ENCODE results near the gene FBXW2. TPM values are rescaled to one million over a fixed set of nuclear protein-coding genes. Genes with fewer than 3 reads are reported as not detected.

FBXW2 gene
- total RNA-seq, 1 experiment from 2014 or later, result 62.1 TPM

DNA sequence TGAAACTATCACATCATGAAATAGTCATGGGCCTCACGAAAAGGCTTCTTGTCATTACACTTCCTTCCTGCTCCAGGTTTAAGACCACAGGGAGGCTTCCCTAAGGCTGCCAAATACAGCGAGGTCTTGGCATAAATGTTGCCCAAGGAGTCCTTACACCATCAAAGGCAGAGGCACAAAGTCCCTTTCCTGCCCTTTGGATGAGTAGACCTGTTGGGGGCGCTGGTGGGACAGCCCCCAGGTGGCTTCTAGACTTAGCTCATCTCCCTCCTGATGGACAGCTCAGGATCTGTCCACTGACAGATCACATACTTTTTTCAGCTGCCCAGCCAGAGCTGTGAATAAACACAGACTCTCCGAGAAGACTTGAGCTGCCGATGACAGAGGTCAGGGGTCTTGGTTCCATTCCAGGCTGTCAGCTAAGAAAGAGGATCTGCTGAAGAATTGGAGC lies 63.4 kb downstream of the FBXW2 start:
- Histone ChIP-seq H3K79me2 (ENCODE audit: insufficient read depth, low read length) (no peaks in the 10 kb centered on the region), H3K27ac (ENCODE audit: insufficient read length, low read depth, low read length) (no peak overlapping the region), H2BK12ac (ENCODE audit: insufficient read length, low read depth, low read length) (no peak overlapping the region), H2AFZ (ENCODE audit: low read length) (no peak overlapping the region), H2BK5ac (ENCODE audit: insufficient read length, low read length) (no peak overlapping the region), H3K79me1 (ENCODE audit: insufficient read depth, low read depth, low read length, poor library complexity, severe bottlenecking) (no peaks in the 10 kb centered on the region), H3K4ac (ENCODE audit: low read depth, low read length) (no peak overlapping the region), H4K5ac (ENCODE audit: insufficient read length, low read depth, low read length) (no peak overlapping the region), H3K9me3 (ENCODE audit: control insufficient read depth, low read depth, low read length) (no peaks in the 10 kb centered on the region), H3K4me2 (ENCODE audit: insufficient read depth, insufficient read length, low read length) (no peak overlapping the region), H4K8ac (replicated peaks; ENCODE audit: insufficient read length, low read depth, low read length) (no peak overlapping the region), H2AK5ac (ENCODE audit: insufficient read length, low read length) (no peak overlapping the region), H3K14ac (ENCODE audit: insufficient read depth, low read length) (no peak overlapping the region), H3T11ph (ENCODE audit: low read length) (no peak overlapping the region), H2BK15ac (ENCODE audit: low read depth, low read length) (no peak overlapping the region), H3K18ac (ENCODE audit: insufficient read length, low read depth, low read length) (no peak overlapping the region), H3K23me2 (ENCODE audit: insufficient read length, low read depth, low read length, poor library complexity, severe bottlenecking) (peaks cover 2% of the 10 kb centered on the region), H3K56ac (ENCODE audit: insufficient read length, low read depth, low read length) (no peak overlapping the region), H4K91ac (ENCODE audit: insufficient read length, low read depth, low read length) (no peak overlapping the region), H3K4me1 (ENCODE audit: insufficient read depth, low read length) (no peaks in the 10 kb centered on the region), H3K27me3 (ENCODE audit: insufficient read depth, low read length) (no peaks in the 10 kb centered on the region), H2BK20ac (ENCODE audit: low read depth, low read length, poor library complexity, severe bottlenecking) (no peak overlapping the region), H3K23ac (ENCODE audit: insufficient read length, low read depth, low read length) (no peak overlapping the region), H2BK120ac (ENCODE audit: low read depth, low read length, poor library complexity, severe bottlenecking) (no peak overlapping the region), H3K9ac (ENCODE audit: extremely low read depth, insufficient read length, low read length) (no peak overlapping the region), H4K20me1 (ENCODE audit: control insufficient read depth, insufficient read depth, insufficient read length) (no peaks in the 10 kb centered on the region)
- TF ChIP-seq, protein P1, sequence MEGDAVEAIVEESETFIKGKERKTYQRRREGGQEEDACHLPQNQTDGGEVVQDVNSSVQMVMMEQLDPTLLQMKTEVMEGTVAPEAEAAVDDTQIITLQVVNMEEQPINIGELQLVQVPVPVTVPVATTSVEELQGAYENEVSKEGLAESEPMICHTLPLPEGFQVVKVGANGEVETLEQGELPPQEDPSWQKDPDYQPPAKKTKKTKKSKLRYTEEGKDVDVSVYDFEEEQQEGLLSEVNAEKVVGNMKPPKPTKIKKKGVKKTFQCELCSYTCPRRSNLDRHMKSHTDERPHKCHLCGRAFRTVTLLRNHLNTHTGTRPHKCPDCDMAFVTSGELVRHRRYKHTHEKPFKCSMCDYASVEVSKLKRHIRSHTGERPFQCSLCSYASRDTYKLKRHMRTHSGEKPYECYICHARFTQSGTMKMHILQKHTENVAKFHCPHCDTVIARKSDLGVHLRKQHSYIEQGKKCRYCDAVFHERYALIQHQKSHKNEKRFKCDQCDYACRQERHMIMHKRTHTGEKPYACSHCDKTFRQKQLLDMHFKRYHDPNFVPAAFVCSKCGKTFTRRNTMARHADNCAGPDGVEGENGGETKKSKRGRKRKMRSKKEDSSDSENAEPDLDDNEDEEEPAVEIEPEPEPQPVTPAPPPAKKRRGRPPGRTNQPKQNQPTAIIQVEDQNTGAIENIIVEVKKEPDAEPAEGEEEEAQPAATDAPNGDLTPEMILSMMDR (conservative IDR thresholded peaks at IDR 0.05), result peak; percentile 74
- Mint-ChIP-seq H3K27me3 (ENCODE audit: low read depth) (peaks cover 8% of the 10 kb centered on the region), H3K9me3 (no peaks in the 10 kb centered on the region; a peak in 1 of 5 replicates), H3K4me1 (peaks cover 4 to 8% of the 10 kb centered on the region in 2 experiments; a peak in 2 of 4 replicates), H3K27ac (no peak overlapping the region; a peak in 1 of 7 replicates), H3K4me3 (no peak overlapping the region; a peak in 1 of 5 replicates), H3K36me3 (ENCODE audit: insufficient read depth in 1 of 3, low read depth in 3 of 3) (no peaks in the 10 kb centered on the region)
- DNase-seq, result peak; percentile 66
- no CpG with 5 or more reads among the region's 5 CpGs for WGBS (ENCODE audit: extremely low coverage, insufficient read length, low lambda C conversion rate)

Measured in H9 (cell line).